Measurements from ENCODE around the gene EPHA4. TPM values are rescaled to one million over a fixed set of nuclear protein-coding genes. Genes with fewer than 3 reads are reported as not detected.

Gene EPHA4
- total and polyA plus RNA-seq, 2 donors (not counting 1 experiment from before 2014, with no cell fraction given) = 10.7 to 54.9 TPM

GRCh38 chr2:221506469-221506868 is 65.6 kb downstream of the EPHA4 start:
- no peaks in the 10 kb centered on the region for H4K20me1 ChIP-seq (ENCODE audit: control insufficient read depth, insufficient read depth, low read length, poor library complexity, severe bottlenecking)
- Mint-ChIP-seq H3K4me1 (peaks cover 34% of the 10 kb centered on the region), H3K9me3 (ENCODE audit: insufficient read depth) (peaks cover 3% of the 10 kb centered on the region), H3K27ac (no peak overlapping the region), H3K4me3 (no peak overlapping the region), H3K27me3 (no peaks in the 10 kb centered on the region)
- ATAC-seq (ENCODE audit: low read depth) (no peak), DNase-seq (no peak)
- intact Hi-C loops (cut with micrococcal nuclease) = no loop called here
- no peak overlapping the region for H3K9ac ChIP-seq (ENCODE audit: low read length)
- TF ChIP-seq EZH2 (IDR thresholded peaks at IDR 0.05; ENCODE audit: borderline replicate concordance, insufficient read depth, low read depth, low read length, poor library complexity, severe bottlenecking) (no peak), CTCF (IDR thresholded peaks at IDR 0.05) (no peak)
- no peak overlapping the region for H3K4me2 ChIP-seq (replicated peaks; ENCODE audit: low read depth, low read length, poor library complexity, severe bottlenecking)
- no peak overlapping the region for H2AFZ ChIP-seq (ENCODE audit: insufficient read depth, low read depth, low read length, poor library complexity, severe bottlenecking)
- H3K4me3 ChIP-seq (ENCODE audit: control extremely low read depth in 1 of 5, extremely low read depth in 1 of 5, insufficient read depth in 1 of 5, low read depth in 2 of 5, low read length in 4 of 5) = no peak overlapping the region
- ChIA-PET POLR2A (no interaction called here), CTCF (no interaction called here)
- H3K9me3 ChIP-seq (ENCODE audit: control extremely low read depth in 1 of 3, control insufficient read depth in 2 of 3, insufficient read depth in 1 of 3, low read length in 2 of 3) = peaks cover 2 to 9% (median 5%) of the 10 kb centered on the region in 3 donors
- H3K4me1 ChIP-seq (ENCODE audit: control insufficient read depth in 2 of 2, insufficient read depth in 2 of 2, low read length in 2 of 2) = peaks cover 13 to 22% of the 10 kb centered on the region in 2 donors
- H3K27ac ChIP-seq (ENCODE audit: low read length in 2 of 2) = no peak overlapping the region
- H3K79me2 ChIP-seq (ENCODE audit: control insufficient read depth, insufficient read depth, low read length) = no peaks in the 10 kb centered on the region
- H3K27me3 ChIP-seq (replicated peaks in 1 of 4; ENCODE audit: control extremely low read depth in 1 of 4, control insufficient read depth in 3 of 4, insufficient read depth in 4 of 4, low read length in 3 of 4) = no peaks in the 10 kb centered on the region
- no CpG with 5 or more reads among the region's 2 CpGs for WGBS (ENCODE audit: insufficient coverage)
- no peaks in the 10 kb centered on the region for H3K36me3 ChIP-seq (replicated peaks in 1 of 2; ENCODE audit: control extremely low read depth in 1 of 2, control insufficient read depth in 1 of 2, extremely low read depth in 1 of 2, insufficient read depth in 2 of 2, low read length in 1 of 2)

- peaks cover 27% of the 10 kb centered on the region for H3K4me1 Mint-ChIP-seq
- POLR2A ChIA-PET = no interaction called here
- H3K27me3 ChIP-seq (replicated peaks in 1 of 4; ENCODE audit: control extremely low read depth in 1 of 4, control insufficient read depth in 3 of 4, insufficient read depth in 4 of 4, low read length in 3 of 4) = no peaks in the 10 kb centered on the region
Measured at GRCh38 chr2:221505605-221506004, 66.5 kb downstream of the EPHA4 start.

More at GRCh38 chr2:221505605-221506004, 66.5 kb downstream of the EPHA4 start:
- no peak overlapping the region for H2AFZ ChIP-seq (ENCODE audit: insufficient read depth, low read depth, low read length, poor library complexity, severe bottlenecking)
- H3K27ac Mint-ChIP-seq = no peak overlapping the region
- H3K36me3 ChIP-seq (replicated peaks in 1 of 2; ENCODE audit: control extremely low read depth in 1 of 2, control insufficient read depth in 1 of 2, extremely low read depth in 1 of 2, insufficient read depth in 2 of 2, low read length in 1 of 2) = no peaks in the 10 kb centered on the region
- WGBS (ENCODE audit: insufficient coverage) = no CpG with 5 or more reads among the region's 4 CpGs
- intact Hi-C loops (cut with micrococcal nuclease) = loop anchor here (2.0 kb wide), 1 partner anchor 13 kb away; no protein-coding TSS in a partner anchor
- peaks cover 7 to 14% of the 10 kb centered on the region in 2 donors for H3K4me1 ChIP-seq (ENCODE audit: control insufficient read depth in 2 of 2, insufficient read depth in 2 of 2, low read length in 2 of 2)
- H3K27ac ChIP-seq (ENCODE audit: low read length in 2 of 2) = no peak overlapping the region
- H3K4me3 Mint-ChIP-seq = peak overlapping the region; percentile 29
- H3K79me2 ChIP-seq (ENCODE audit: control insufficient read depth, insufficient read depth, low read length) = no peaks in the 10 kb centered on the region
- peaks cover 0 to 2% (median 0%) of the 10 kb centered on the region in 3 donors for H3K9me3 ChIP-seq (ENCODE audit: control extremely low read depth in 1 of 3, control insufficient read depth in 2 of 3, insufficient read depth in 1 of 3, low read length in 2 of 3)
- no peak for DNase-seq
- H3K9ac ChIP-seq (ENCODE audit: low read length) = no peak overlapping the region
- no peak overlapping the region for H3K4me3 ChIP-seq (ENCODE audit: control extremely low read depth in 1 of 5, extremely low read depth in 1 of 5, insufficient read depth in 1 of 5, low read depth in 2 of 5, low read length in 4 of 5)
- TF ChIP-seq CTCF (IDR thresholded peaks at IDR 0.05) (no peak), EZH2 (IDR thresholded peaks at IDR 0.05; ENCODE audit: borderline replicate concordance, insufficient read depth, low read depth, low read length, poor library complexity, severe bottlenecking) (no peak)
- H3K9me3 Mint-ChIP-seq (ENCODE audit: insufficient read depth) = no peaks in the 10 kb centered on the region
- H3K27me3 Mint-ChIP-seq = no peaks in the 10 kb centered on the region
- CTCF ChIA-PET = no interaction called here
- ATAC-seq (ENCODE audit: low read depth) = peak; percentile 47
- H4K20me1 ChIP-seq (ENCODE audit: control insufficient read depth, insufficient read depth, low read length, poor library complexity, severe bottlenecking) = no peaks in the 10 kb centered on the region
- peak overlapping the region; percentile 6 for H3K4me2 ChIP-seq (replicated peaks; ENCODE audit: low read depth, low read length, poor library complexity, severe bottlenecking)
